Ascending aorta (tissue), 2 donors: ENCODE results near the gene COLEC12. TPM values are rescaled to one million over a fixed set of nuclear protein-coding genes. Genes with fewer than 3 reads are reported as not detected.
"Not testable (repeated sequence)": the region's sequence is repeated elsewhere in the genome, so short reads cannot be mapped to it uniquely, and the experiment has no call there.

ENCODE experiments used
- DNase-seq, 2 donors: peaks; one replicate each; pipeline ENCODE4 v3.0.0-alpha.2; 2019; ENCODE audit warnings: low spot score in 2 of 2
- H3K27ac ChIP-seq, 2 donors: fragments of 200-600 bp; sonication (generic); one replicate each; pipeline ENCODE4 v1.5.1; 2016 to 2017; ENCODE audit warnings: mild to moderate bottlenecking in 1 of 2
- H3K27me3 ChIP-seq: fragments of 200-600 bp; sonication (generic); one replicate; pipeline ENCODE4 v1.5.1; 2017
- H3K36me3 ChIP-seq, 2 donors: fragments of 200-600 bp; sonication (generic); one replicate each; pipeline ENCODE4 v1.5.1; 2016
- H3K4me1 ChIP-seq, 2 donors: fragments of 200-600 bp; sonication (generic); one replicate each; pipeline ENCODE4 v1.5.1; 2016 to 2017; ENCODE audit warnings: mild to moderate bottlenecking in 1 of 2
- H3K4me3 ChIP-seq, 2 donors: fragments of 200-600 bp; sonication (generic); one replicate each; pipeline ENCODE4 v1.5.1; 2016 to 2017; ENCODE audit warnings: mild to moderate bottlenecking in 1 of 2
- H3K9me3 ChIP-seq, 2 donors: fragments of 200-600 bp; sonication (generic); one replicate each; pipeline ENCODE4 v1.5.1; 2016
- intact Hi-C: fragments of 100-400 bp; cut with DNase I; formaldehyde crosslinking; loops from one replicate; pipeline ENCODE4 v1.15.1; 2023
- total RNA-seq: library from RNA; depleted of rRNA; stranded (reverse); fragments of >200 nt; gene quantifications from one replicate; pipeline ENCODE4 v1.1.0, GENCODE V29; 2016
- TF ChIP-seq, protein P1 (sequence below), 3 experiments: fragments of 200-600 bp in 2 of 3; fragments of 450-650 bp in 1 of 3; sonication (generic) in 2 of 3; IDR thresholded peaks; one replicate each; pipeline ENCODE4 v1.5.1; 2016 to 2019; ENCODE audit warnings: antibody characterized with exemption in 3 of 3, mild to moderate bottlenecking in 1 of 3, moderate library complexity in 1 of 3

COLEC12 gene
- total RNA-seq, 1 donor from 2014 or later: 9.5 TPM

- no peaks in the 10 kb centered on the region for H3K4me1 ChIP-seq
These were observed 92.8 kb downstream of the COLEC12 start for GRCh38 chr18:407626-408224.

GRCh38 chr18:407191-407590 lies 93.3 kb downstream of the COLEC12 start:
- no peak for DNase-seq
- no peaks in the 10 kb centered on the region for H3K4me1 ChIP-seq
- no peaks in the 10 kb centered on the region for H3K27me3 ChIP-seq
- H3K9me3 ChIP-seq: no peaks in the 10 kb centered on the region
- no peak overlapping the region for H3K4me3 ChIP-seq
- intact Hi-C loops: no loop called here
- no peaks in the 10 kb centered on the region for H3K36me3 ChIP-seq
- TF ChIP-seq, protein P1, sequence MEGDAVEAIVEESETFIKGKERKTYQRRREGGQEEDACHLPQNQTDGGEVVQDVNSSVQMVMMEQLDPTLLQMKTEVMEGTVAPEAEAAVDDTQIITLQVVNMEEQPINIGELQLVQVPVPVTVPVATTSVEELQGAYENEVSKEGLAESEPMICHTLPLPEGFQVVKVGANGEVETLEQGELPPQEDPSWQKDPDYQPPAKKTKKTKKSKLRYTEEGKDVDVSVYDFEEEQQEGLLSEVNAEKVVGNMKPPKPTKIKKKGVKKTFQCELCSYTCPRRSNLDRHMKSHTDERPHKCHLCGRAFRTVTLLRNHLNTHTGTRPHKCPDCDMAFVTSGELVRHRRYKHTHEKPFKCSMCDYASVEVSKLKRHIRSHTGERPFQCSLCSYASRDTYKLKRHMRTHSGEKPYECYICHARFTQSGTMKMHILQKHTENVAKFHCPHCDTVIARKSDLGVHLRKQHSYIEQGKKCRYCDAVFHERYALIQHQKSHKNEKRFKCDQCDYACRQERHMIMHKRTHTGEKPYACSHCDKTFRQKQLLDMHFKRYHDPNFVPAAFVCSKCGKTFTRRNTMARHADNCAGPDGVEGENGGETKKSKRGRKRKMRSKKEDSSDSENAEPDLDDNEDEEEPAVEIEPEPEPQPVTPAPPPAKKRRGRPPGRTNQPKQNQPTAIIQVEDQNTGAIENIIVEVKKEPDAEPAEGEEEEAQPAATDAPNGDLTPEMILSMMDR (IDR thresholded peaks at IDR 0.05): no peak
- no peak overlapping the region for H3K27ac ChIP-seq

More at GRCh38 chr18:407626-408224, 92.8 kb downstream of the COLEC12 start:
- Histone ChIP-seq H3K36me3 (no peaks in the 10 kb centered on the region), H3K4me3 (no peak overlapping the region), H3K9me3 (no peaks in the 10 kb centered on the region), H3K27me3 (no peaks in the 10 kb centered on the region), H3K27ac (no peak overlapping the region)
- no peak for DNase-seq
- intact Hi-C loops: no loop called here
- TF ChIP-seq, protein P1 (IDR thresholded peaks at IDR 0.05): no peak

DNA sequence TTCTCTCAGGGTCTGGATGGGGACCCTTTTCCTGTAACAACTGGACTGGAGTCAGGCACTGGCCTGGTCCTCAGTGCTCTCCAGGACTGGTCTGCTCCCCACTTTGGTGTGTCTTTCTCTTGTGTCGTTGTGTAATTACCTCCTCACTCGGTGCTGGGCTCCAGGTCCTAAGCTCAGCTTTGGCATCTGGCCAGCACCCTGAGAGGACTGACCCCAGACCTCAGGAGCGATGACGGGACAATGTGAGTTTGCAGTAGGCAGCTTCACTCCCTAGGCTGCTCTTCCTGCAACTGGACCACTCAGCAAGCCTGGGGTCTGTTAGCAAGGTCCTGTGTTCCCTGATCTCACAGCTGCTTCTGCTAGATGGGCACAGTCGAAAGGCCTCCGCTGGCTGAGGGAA lies 93.8 kb downstream of the COLEC12 start:
- TF ChIP-seq, protein P1 (IDR thresholded peaks at IDR 0.05): no peak
- Histone ChIP-seq H3K27ac (no peak overlapping the region), H3K36me3 (no peaks in the 10 kb centered on the region), H3K9me3 (no peaks in the 10 kb centered on the region), H3K4me3 (no peak overlapping the region), H3K27me3 (no peaks in the 10 kb centered on the region), H3K4me1 (no peaks in the 10 kb centered on the region)
- no peak for DNase-seq
- intact Hi-C loops: no loop called here

GRCh38 chr18:405006-405405 lies 95.5 kb downstream of the COLEC12 start:
- intact Hi-C loops, H3K4me1 ChIP-seq, H3K36me3 ChIP-seq, H3K27ac ChIP-seq, H3K4me3 ChIP-seq, H3K27me3 ChIP-seq, DNase-seq, H3K9me3 ChIP-seq: not testable (repeated sequence)

- Histone ChIP-seq H3K4me1 (no peaks in the 10 kb centered on the region), H3K9me3 (no peaks in the 10 kb centered on the region), H3K27ac (no peak overlapping the region), H3K27me3 (no peaks in the 10 kb centered on the region), H3K36me3 (no peaks in the 10 kb centered on the region), H3K4me3 (no peak overlapping the region)
- TF ChIP-seq, protein P1 (IDR thresholded peaks at IDR 0.05): no peak
- no peak for DNase-seq
- intact Hi-C loops: no loop called here
These were observed 96.4 kb downstream of the COLEC12 start for GRCh38 chr18:404061-404636.

DNA sequence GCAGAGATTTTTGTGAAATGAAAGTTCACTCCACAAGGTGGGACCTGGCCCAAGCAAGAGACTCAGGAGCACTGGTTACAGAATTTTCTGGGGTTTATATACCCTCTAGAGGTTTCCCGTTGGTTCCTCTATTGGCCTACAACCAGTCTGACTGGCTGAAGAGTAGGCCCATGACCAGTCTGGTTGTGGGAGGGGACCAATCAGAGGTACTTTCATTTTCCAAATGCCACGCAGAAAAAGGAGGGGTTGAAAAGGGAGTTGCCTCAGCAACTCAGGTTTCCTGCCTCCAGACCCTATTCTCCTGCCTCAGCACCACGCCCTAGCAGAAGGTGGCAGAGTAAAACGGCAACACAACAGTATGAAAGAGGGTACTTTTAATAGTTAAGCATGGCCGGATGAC lies 98.4 kb downstream of the COLEC12 start:
- no peak overlapping the region for H3K27ac ChIP-seq
- TF ChIP-seq, protein P1 (IDR thresholded peaks at IDR 0.05): no peak
- no peaks in the 10 kb centered on the region for H3K4me1 ChIP-seq
- no peaks in the 10 kb centered on the region for H3K9me3 ChIP-seq
- intact Hi-C loops: no loop called here
- no peak for DNase-seq
- no peaks in the 10 kb centered on the region for H3K27me3 ChIP-seq
- H3K4me3 ChIP-seq: no peak overlapping the region
- H3K36me3 ChIP-seq: no peaks in the 10 kb centered on the region
